Loucy (cell line): Measurements from ENCODE around the gene MOV10L1.

ENCODE experiments used
- EZH2phosphoT487 ChIP-seq: fragments of 200-600 bp; IDR thresholded peaks from 2 replicates; pipeline ENCODE4 v1.6.1; 2018; ENCODE audit warnings: antibody characterized with exemption, mild to moderate bottlenecking, moderate library complexity, borderline replicate concordance
- TF ChIP-seq, protein P1 (sequence below): fragments of 200-600 bp; sonication (generic); conservative IDR thresholded peaks from 2 replicates; pipeline ENCODE4 v1.5.1; 2014; ENCODE audit warnings: mild to moderate bottlenecking, antibody characterized with exemption, low read length

DNA sequence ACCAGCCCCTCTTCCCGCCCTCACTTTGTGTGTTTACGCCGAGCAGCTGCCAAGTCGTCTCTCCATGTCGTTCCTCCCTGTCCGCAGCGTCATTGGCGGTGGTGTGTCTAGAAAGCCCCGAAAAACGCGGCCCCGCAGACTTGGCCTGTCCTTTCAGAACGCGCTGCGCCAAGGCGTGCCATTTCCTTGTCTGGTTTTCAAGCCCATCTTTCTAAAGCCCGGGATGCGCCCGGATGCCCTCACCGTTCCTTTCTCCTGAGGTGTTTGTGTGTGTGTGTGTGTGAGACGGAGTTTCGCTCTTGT, 557 bp downstream of the MOV10L1 start:
- TF ChIP-seq EZH2phosphoT487: no peak
- TF ChIP-seq, protein P1, sequence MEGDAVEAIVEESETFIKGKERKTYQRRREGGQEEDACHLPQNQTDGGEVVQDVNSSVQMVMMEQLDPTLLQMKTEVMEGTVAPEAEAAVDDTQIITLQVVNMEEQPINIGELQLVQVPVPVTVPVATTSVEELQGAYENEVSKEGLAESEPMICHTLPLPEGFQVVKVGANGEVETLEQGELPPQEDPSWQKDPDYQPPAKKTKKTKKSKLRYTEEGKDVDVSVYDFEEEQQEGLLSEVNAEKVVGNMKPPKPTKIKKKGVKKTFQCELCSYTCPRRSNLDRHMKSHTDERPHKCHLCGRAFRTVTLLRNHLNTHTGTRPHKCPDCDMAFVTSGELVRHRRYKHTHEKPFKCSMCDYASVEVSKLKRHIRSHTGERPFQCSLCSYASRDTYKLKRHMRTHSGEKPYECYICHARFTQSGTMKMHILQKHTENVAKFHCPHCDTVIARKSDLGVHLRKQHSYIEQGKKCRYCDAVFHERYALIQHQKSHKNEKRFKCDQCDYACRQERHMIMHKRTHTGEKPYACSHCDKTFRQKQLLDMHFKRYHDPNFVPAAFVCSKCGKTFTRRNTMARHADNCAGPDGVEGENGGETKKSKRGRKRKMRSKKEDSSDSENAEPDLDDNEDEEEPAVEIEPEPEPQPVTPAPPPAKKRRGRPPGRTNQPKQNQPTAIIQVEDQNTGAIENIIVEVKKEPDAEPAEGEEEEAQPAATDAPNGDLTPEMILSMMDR: no peak
